Bronchial epithelial cell (primary cell): Measurements from ENCODE around the gene PPIL1. TPM values are rescaled to one million over a fixed set of nuclear protein-coding genes. Genes with fewer than 3 reads are reported as not detected.
A peak's percentile ranks its signal among the peaks of the same experiment; 100 is the strongest.

Experiments used
- DNase-seq: peaks from one replicate; pipeline ENCODE4 v3.0.0-alpha.2; 2010; ENCODE audit warnings: low read depth
- FAIRE-seq: peaks from 2 replicates; lab custom pipeline; 2011; peaks lifted over from hg19 to GRCh38; lab: Jason Lieb, UNC
- H3K27me3 ChIP-seq: 2 replicates; pipeline ENCODE4 v1.5.1; 2011; ENCODE audit warnings: low read length; ENCODE audit not compliant: control insufficient read depth, insufficient read depth
- H3K36me3 ChIP-seq: 2 replicates; pipeline ENCODE4 v1.5.1; 2011; ENCODE audit warnings: low read length; ENCODE audit not compliant: control insufficient read depth, insufficient read depth
- H3K4me3 ChIP-seq: 2 replicates; pipeline ENCODE4 v1.5.1; 2011; ENCODE audit warnings: mild to moderate bottlenecking, low read depth, low read length, control low read depth
- CTCF ChIP-seq: IDR thresholded peaks from 2 replicates; pipeline ENCODE4 v1.5.1; 2011; ENCODE audit warnings: mild to moderate bottlenecking, moderate library complexity, low read length, control low read depth, inconsistent platforms; ENCODE audit not compliant: insufficient read depth, severe bottlenecking
- total RNA-seq: library from RNA; depleted of rRNA; stranded (reverse); fragments of >200 nt; gene quantifications from 2 replicates; pipeline ENCODE4 v1.2.1, GENCODE V29; 2014

Gene PPIL1
- total RNA-seq, 1 donor from 2014 or later = 34.8 TPM

- no peak for DNase-seq
- no peak for FAIRE-seq
- H3K4me3 ChIP-seq = no peak overlapping the region
- H3K36me3 ChIP-seq = peaks cover 5% of the 10 kb centered on the region
- no peaks in the 10 kb centered on the region for H3K27me3 ChIP-seq
- TF ChIP-seq CTCF = no peak
Measured at GRCh38 chr6:36873115-36873514, 1.5 kb downstream of the PPIL1 start.

- no peak for DNase-seq
- TF ChIP-seq CTCF = no peak
- Histone ChIP-seq H3K27me3 (no peaks in the 10 kb centered on the region), H3K36me3 (peaks cover 5% of the 10 kb centered on the region), H3K4me3 (no peak overlapping the region)
- FAIRE-seq = no peak
Measured at GRCh38 chr6:36871686-36872085, 2.9 kb downstream of the PPIL1 start.

- no peak for TF ChIP-seq CTCF
- no peaks in the 10 kb centered on the region for H3K27me3 ChIP-seq
- no peak for FAIRE-seq
- DNase-seq = no peak
- peaks cover 6% of the 10 kb centered on the region for H3K36me3 ChIP-seq
- H3K4me3 ChIP-seq = no peak overlapping the region
Measured at GRCh38 chr6:36867471-36868224, 7.0 kb downstream of the PPIL1 start.

GRCh38 chr6:36865835-36866234 lies 8.8 kb downstream of the PPIL1 start:
- no peak overlapping the region for H3K4me3 ChIP-seq
- H3K36me3 ChIP-seq = peaks cover 4% of the 10 kb centered on the region
- no peaks in the 10 kb centered on the region for H3K27me3 ChIP-seq
- FAIRE-seq = no peak
- no peak for DNase-seq
- TF ChIP-seq CTCF = no peak

GRCh38 chr6:36863670-36864540 lies 10.7 kb downstream of the PPIL1 start:
- Histone ChIP-seq H3K36me3 (peaks cover 1% of the 10 kb centered on the region), H3K4me3 (no peak overlapping the region), H3K27me3 (no peaks in the 10 kb centered on the region)
- no peak for DNase-seq
- peak; percentile 72 for FAIRE-seq
- no peak for TF ChIP-seq CTCF
